HG02678 (cell line): ENCODE data around the gene LMCD1.

Source experiments
- ATAC-seq: cut with Tn5 transposase; IDR thresholded peaks from one replicate; pipeline ENCODE4 v1.9.1; 2021; ENCODE audit warnings: mild to moderate bottlenecking, moderate library complexity; ENCODE audit not compliant: unreplicated experiment

The LMCD1 gene

DNA sequence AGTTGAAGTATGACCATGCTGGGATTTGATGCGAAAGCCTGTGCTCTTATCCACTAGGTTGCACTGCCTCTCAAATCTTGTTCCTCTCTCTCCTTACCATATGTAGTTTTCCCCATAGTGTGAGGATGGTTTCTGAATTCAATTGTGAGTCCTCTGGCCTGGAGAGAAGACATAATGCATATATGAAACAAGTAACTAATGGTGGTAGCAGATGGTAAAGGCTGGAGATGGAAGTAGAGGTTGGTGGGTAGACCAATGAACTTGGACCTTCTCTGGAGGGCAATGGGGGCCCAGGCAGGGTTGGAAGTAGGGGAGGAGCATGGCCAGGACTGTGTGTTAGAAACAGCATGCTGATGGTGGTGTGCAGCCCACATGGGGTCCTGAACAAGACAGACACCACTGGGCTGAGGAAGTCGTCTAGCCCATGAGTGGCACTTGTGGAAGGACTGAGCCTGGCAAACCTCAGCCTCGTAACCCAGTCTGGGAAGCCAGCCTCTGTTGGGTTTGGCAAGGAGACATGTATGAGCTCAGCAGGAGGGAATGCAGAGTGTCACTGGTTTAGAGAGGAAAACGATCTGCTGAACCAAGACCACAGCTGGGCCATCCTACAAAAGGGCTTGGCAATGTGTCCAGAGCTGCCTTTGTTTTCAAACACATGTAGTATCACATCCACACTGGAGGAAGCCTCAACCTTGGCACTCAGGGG, 18.5 kb upstream of the LMCD1 start:
- no peak for ATAC-seq

DNA sequence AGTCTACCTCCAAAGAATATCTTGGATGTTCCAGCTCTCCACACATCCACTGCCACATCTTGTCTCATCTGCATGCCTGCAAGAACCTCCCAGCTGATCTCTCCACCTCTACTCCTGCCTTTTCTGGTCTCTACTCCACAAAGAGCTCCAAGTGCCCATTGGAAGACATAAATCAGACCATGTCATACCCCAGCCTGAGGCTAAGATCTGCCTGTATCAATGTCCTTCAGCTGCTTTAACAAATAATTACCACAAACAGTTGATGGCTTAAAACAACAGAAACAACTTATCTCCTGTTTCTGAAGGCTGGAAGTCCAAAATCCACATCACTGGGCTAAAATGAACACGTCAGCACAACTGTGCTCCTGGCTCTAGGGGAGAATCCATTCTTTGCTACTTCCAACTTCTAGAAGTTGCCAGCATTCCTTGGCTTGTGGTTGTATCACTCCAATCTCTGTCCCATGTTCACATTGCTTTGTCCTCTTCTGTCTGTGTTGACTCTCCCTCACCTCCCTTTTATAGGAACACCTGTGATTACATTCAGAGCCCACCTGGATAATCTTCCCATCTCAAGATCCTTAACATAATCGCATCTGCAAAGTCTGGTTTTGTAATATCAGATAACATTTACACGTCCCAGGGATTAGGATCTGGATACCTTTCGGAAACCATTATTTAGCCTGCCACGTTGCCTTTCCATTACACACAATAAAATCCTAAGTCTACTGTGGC, 17.0 kb upstream of the LMCD1 start:
- ATAC-seq, result no peak

DNA sequence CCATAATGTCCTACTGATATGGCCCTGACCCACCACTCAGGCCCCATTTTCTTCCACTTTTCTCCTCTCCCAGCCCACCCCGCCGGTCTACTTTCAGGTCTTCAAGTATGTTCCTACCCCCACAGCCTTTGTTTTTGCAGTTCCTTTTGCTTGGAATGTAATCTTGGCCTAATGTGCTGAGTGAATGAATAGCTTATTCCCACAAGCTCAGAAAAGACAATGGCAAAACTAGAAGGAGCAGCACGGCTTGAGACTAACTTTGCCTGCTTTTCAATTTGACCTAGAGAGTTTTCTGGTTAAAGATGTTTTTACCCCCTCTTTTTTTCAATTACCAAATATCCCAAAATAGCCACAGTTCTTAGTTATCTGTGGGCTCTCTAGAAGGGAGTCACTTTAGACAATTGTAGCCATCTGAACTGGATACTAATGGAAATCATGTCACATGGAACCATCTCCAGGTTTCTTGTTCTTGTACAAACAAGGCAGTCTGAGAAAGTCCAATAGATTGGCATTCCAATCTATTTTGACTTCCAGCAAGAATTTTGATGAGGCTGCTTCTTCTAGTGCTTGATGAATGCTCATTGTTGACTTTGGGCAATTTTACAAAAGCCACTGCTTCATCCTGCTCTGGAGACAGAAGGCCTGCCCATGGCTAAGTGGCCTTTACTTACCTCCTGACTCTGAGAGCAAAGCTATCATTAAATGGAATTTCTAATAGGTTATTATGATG, 16.3 kb upstream of the LMCD1 start:
- no peak for ATAC-seq

DNA sequence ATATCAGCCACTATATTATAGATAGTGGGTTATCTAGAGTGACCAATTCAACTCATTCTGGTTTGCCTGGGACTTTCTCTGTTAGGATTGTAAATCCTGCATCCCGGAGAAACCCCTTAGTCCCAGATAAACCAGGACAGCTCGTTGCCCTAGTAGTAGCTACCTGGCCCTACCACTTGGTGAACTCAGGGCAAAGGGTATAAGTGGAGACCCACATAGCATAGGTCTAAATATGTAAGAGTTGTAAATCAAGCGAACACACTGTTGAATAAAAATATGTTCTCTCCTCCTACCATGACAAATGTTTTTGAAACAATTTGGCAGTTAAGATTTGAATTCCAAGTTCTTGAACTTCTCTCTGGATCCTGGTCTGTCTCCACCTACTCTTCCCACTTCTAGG, 15.7 kb upstream of the LMCD1 start:
- no peak for ATAC-seq

DNA sequence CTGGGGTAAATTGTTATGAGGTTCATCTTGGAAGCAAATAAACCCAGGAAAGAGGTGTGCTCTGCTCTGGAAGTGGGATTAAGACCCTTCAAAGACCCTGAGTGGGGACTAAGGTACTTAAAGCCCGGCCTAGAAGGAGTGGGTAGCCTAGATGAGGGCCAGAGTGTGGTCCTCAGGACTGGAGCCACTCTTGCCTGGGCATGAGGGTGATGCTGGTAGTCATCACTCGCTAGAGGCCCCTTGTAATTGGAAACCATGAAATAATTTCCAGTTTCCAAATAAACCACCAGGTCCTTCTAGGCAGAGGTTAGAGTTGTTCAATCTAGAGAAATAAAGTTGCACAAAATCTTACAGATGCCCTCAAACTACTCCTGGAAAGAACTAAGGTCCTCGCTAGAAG, 15.2 kb upstream of the LMCD1 start:
- ATAC-seq, result no peak

DNA sequence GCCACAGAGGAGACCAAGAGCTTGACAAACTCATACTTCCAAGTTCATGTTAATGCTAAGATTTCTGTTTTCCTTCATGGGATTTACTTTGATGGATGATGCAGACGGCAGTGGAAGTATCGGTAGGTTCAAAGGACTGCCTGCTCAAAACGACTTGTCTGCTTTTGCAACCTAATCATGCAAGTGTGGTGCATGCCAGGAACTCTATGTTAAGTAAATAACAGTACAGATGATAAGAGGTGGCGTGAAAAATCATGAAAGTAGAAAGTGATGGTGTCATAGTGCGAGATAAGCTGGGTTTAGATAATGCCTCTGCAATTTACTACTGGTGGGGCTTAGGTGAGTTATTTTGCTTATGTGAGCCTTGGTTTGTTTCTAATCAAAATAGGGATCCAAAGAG, 14.7 kb upstream of the LMCD1 start:
- no peak for ATAC-seq

DNA sequence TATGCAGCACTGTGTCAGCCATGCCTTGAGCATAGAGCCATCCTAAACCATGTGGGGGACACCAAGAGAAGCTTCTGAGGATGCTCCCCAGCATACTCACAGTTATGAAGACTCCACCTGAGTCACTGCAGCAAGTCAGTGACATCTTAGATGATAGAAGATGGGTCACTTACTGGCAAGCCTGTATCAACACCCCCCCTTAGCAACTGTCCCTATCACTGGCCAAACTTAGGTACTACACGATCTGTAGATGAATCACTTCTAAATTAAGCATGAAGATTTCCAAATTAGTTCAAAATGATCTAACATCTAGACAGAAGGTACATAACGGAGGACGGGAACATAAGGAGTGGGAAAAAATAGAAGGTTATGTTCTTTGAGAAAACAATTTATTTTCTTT, 13.2 kb upstream of the LMCD1 start:
- ATAC-seq, result no peak

DNA sequence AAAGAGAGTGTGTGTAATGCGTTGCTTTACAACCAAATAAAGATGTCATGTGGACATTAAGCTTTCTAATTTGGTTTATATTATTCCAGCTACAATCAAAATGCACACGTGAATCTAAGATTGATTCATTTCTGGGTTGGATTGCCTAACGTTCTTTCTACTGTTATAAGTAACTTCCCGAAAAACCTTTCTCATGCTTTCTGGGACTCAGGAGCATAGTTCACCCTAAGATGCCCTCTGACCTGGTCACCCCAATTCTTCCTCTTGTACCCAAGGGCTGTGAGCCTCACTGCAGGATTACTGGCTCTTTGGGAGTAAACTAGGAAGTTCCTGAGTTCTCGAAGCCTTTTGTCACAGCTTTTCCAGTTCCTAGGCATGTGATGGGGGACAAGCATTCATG, 12.7 kb upstream of the LMCD1 start:
- no peak for ATAC-seq

DNA sequence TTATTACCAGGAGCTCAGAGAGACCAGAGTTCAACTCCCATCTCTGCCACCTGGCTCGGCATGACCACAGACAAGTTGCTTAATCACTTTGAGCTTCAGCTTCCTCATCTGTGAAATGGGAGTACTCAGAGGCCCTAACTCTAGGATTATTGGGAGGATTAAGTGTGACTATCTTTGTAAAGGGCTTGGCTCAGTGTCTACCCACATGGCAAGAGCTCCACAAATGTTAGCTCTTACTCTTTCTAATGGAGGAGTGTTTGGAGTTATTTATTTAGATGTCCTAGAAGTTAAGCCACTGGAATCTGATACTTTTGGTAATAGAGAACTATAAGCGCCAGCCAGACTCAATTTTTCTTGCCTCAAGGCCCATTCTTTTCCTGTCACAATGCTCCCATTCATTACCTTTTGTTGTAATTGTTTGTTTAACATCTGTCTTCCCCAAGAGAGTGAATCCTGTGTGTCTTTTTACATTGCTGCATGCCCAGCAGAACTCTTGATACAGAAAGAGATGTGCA, 12.3 kb upstream of the LMCD1 start:
- ATAC-seq, result no peak

DNA sequence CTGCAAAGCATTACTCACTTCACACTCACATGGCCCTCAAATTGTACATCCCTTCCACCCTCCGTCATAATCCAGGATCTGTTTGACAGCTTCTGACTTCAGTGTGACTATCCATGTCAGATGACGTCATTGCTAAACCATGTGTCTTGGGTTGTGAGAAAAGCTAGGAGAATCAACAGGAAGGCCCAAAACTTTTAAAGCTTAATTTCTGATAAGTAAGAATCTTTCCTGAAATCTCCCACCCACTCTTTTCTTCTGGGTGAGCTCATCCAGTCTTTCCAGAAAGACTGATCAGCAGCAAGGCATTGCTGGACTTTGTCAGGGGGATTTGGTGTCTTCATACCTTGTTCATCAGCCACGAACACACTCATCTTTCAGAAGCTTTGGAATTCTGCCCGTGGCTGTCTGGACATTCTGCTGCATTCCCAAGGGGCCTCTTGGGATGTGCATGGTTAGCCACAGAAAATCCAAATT, 11.5 kb upstream of the LMCD1 start:
- no peak for ATAC-seq

DNA sequence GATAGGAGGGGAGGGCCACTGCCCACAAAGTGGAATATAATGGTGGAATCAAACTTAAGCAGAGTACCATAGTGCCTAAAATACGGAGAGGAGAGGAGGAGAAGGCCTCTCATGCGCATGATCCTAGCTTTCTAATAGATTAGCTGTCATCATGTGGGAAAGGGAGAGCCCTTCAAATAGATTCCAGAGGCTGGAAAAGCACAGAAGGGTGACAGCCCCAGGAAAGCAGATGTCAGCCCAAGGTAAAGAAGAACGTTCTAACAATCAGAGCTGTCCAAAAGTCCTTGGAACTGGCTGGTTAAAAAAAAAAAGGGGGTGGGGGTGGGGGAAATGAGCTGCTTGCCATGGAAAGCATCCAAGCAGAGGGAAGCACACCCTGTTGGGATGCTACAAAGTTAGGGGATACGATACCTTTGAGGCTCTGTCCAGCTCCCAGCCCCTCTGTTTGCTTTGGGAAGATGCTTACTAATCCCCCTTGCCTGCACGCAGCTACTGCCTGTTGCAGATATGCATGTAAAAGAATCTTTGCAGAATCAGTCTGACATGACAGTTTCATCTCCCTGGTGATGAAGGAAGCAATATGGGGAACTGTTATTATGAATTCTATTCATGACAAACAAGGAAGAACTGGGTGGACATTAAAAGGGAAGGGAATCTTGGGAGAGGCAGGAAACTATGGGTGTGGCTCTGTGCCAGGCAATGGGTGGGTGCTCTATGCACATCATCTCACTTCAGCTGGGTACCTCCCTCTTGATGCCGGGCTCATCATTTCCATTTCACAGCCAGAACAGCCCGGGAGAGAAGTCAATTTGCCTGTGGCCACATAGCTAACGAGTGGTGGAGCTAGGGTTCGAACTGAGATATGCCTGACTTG, 10.1 kb upstream of the LMCD1 start:
- ATAC-seq, result no peak

DNA sequence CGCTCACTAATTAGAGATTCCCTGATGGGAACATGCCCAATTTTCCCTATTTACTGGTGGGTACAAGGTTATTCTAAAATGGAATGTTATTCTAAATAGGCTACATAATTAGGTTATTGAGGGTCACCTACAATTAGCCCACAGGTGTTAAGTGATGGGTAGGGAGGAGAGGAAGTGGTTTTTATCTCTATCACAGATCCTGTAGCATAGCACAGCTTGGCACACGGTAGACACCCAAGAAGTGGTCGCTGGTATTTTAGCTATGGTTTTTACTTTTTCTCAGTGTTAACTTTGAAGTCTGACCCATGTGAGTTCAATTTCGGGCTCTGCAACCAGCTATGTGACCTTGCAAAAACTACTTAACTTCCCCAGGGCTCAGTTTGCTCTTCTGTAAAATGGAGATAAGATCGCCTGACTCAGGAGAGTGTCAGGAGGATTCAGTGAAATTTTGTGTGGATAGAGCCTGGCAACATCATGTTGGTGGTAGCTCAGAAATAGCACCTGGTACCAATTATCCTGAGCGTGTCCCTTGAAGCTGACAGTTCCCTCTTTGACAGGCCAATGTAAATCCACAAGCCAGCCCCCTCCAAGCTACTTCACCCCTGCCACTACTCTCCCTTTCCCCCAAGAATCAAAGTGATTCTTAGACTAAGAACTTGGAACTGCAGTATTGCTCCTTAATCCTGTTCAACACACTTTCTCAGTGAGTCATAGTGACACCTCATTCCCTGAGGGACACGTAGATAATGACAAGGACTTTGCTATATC, 8.7 kb upstream of the LMCD1 start:
- no peak for ATAC-seq

DNA sequence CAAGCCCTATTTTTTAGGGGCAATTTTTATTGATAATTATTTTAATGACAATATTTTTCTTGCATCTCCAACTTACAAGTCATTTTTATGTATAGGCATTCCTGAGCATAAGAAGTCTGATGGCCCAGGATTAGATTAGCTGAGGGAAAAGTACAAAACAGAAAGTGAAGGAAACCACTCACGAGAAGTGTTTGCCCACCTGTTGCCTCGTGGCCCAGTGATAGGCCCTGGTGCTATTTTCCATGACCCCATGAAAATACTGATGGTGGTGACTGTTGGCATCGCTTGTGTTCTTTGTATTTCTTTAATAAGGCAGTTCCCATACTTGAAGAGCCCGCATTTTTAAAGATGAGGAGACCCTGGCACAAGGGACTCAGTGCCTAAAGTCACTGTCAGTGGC, 7.9 kb upstream of the LMCD1 start:
- no peak for ATAC-seq

DNA sequence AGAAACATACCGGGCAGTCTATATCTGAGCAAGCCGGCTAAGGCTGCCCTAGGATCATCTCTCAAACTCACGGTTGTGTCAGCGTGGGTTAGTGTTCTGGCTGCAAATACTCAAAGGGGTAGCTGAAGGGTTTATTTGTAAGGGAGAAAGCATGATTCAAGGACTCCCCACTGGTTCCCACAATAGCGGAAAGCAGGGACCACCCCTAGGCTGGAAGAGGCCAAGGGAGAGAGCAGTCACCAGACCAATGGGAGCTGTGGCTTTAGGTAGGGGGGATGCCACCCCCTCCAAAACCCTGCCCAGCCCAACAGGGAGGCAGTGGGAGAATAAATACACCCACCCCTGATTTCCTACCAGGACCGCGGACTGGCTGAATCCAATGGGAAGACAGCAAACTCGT, 7.3 kb upstream of the LMCD1 start:
- no peak for ATAC-seq

DNA sequence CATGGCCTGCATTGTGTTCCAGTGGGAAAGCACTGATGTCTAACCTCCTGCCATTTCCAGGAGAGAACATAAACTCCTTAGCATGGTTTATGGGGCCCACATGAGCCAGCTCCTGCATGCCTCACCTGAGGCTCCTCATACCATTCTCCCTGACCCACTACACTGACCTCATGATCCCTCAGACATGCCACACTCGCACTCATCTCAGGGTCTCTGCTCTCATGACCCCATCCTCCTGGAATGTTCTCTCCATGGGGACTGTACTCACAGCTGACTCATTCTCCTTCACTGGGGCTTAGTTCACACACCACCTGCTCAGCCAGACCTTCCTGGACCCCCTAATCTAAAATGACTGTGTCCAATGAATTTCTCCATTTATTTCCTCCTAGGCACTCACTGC, 4.0 kb upstream of the LMCD1 start:
- no peak for ATAC-seq

DNA sequence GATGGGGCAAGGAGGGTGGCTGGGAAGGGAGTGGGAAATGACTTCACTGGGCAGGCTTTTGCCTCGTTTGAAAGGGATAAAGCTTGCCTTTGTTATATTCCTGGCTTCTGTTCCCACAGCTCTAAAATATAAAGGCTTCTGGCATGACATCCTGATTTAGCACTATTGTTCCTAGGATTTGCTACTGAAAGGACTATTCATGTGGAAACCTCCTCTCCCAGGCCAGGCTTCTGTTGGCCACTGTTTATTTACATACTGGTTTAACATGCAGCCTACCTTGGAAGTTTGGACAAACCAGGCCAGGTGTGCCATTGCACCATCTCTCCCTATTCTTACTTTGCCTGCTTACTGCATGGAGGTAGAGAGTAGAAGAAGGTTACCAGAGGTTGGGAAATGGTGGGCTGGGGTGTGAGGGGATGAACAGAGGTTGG, 2.4 kb upstream of the LMCD1 start:
- ATAC-seq, result no peak

DNA sequence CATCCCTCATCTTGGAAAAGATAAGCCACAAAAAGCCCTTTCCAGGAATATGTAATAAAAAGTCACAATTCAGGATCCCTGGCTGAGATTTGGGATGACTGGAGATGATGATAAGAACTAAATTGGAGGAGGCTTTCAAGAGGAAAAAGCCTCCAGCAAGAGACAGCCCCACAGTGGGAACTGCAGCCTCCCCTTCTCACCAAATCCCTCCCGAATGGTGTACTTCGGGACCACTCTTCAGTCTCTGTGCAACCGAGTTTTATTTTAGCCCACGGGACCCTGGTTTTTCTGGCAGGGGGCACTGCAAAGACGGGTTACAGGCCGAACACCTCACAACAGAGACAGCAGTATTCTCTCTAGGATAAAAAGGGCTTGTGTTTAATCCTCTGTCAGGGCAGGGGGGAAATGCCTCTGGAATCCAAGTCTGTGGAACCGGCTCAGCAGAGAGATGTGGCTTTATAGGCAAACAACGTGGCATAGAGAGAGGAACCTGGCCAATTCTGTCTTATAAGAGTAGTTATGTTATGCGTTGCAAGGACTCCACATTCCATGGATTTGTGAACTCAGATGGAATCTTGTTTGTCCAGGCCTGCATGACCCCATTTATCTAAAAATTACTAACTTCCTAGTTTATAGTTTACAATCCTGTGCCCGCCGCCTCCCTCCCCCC, 1.2 kb upstream of the LMCD1 start:
- no peak for ATAC-seq

DNA sequence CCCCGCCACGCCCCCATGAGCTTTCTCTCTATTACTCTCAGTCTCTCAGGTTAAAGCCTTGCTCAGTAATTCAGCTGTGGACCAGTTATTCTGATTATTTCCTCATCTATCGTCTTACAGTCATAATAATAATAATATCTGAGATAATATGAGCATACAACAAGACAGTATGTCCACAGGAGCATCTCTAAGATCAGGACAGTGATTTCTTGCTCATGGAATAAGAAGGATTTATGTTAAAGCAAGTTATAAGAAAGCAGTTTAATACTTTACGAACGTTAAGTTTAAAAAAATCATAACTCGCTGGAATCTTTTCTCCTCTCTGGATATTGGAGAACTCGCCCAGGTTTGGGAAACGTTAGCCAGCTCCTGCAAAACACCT, 643 bp upstream of the LMCD1 start:
- ATAC-seq, result no peak

DNA sequence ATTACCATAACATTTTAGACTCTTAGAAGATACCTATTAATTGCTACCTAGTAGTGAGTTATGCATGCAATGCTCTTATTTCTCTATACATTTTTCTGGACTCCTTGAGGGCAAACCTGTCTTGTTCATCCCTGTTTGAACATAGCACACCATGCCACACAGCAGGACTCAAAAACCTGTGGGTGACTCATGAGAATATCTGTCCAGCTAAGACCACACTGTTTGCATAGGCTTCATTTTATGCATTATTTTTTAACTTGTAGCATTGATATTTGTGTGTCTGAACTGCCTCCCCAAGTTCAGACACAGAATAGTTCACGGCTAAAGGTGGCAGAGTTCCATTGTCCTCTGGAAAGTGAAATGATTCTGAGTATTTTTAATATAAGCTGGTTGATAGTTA, 1.8 kb downstream of the LMCD1 start:
- ATAC-seq, result no peak
